Ramos (cell line): ENCODE results near the gene SAMD11.
"Not testable (repeated sequence)": the region's sequence is repeated elsewhere in the genome, so short reads cannot be mapped to it uniquely, and the experiment has no call there.

Experiments
- in situ Hi-C: fragments of 300-500 bp; cut with MboI; formaldehyde crosslinking; loops from one replicate; pipeline ENCODE4 v1.14.3; 2022; ENCODE audit warnings: low sequenced_read_pairs; ENCODE audit not compliant: unreplicated experiment

SAMD11 gene

GRCh38 chr1:941588-942383 lies 18.1 kb downstream of the SAMD11 start:
- in situ Hi-C loops: no loop called here

- in situ Hi-C loops: no loop called here
Observed at GRCh38 chr1:942411-942821, 18.7 kb downstream of the SAMD11 start.

GRCh38 chr1:942864-943533 lies 19.3 kb downstream of the SAMD11 start:
- in situ Hi-C loops: no loop called here

- in situ Hi-C loops: no loop called here
Observed at GRCh38 chr1:943545-944340, 20.0 kb downstream of the SAMD11 start.

- in situ Hi-C loops: no loop called here
Observed at GRCh38 chr1:944341-945325, 20.9 kb downstream of the SAMD11 start.

- in situ Hi-C loops: no loop called here
Observed at GRCh38 chr1:945688-946556, 22.2 kb downstream of the SAMD11 start.

GRCh38 chr1:946811-947210 lies 23.1 kb downstream of the SAMD11 start:
- in situ Hi-C loops: not testable (repeated sequence)

- in situ Hi-C loops: no loop called here
Observed at GRCh38 chr1:947958-948357, 24.2 kb downstream of the SAMD11 start.

GRCh38 chr1:950268-950667 lies 26.5 kb downstream of the SAMD11 start:
- in situ Hi-C loops: no loop called here

- in situ Hi-C loops: no loop called here
Observed at GRCh38 chr1:950881-951280, 27.2 kb downstream of the SAMD11 start.

GRCh38 chr1:951364-951763 lies 27.6 kb downstream of the SAMD11 start:
- in situ Hi-C loops: no loop called here

GRCh38 chr1:952201-952600 lies 28.5 kb downstream of the SAMD11 start:
- in situ Hi-C loops: no loop called here

GRCh38 chr1:952603-953002 lies 28.9 kb downstream of the SAMD11 start:
- in situ Hi-C loops: no loop called here

GRCh38 chr1:953524-954320 lies 30.0 kb downstream of the SAMD11 start:
- in situ Hi-C loops: no loop called here

GRCh38 chr1:954927-955326 lies 31.2 kb downstream of the SAMD11 start:
- in situ Hi-C loops: no loop called here

- in situ Hi-C loops: no loop called here
Observed at GRCh38 chr1:955474-955873, 31.8 kb downstream of the SAMD11 start.

GRCh38 chr1:956636-957035 lies 32.9 kb downstream of the SAMD11 start:
- in situ Hi-C loops: no loop called here
